NAMALWA (cell line): ENCODE data around the gene PDXK.
A peak's percentile ranks its signal among the peaks of the same experiment; 100 is the strongest.

Source experiments
- DNase-seq: peaks from one replicate; pipeline ENCODE4 v3.0.0-alpha.2; 2015; ENCODE audit warnings: low spot score

PDXK gene

DNA sequence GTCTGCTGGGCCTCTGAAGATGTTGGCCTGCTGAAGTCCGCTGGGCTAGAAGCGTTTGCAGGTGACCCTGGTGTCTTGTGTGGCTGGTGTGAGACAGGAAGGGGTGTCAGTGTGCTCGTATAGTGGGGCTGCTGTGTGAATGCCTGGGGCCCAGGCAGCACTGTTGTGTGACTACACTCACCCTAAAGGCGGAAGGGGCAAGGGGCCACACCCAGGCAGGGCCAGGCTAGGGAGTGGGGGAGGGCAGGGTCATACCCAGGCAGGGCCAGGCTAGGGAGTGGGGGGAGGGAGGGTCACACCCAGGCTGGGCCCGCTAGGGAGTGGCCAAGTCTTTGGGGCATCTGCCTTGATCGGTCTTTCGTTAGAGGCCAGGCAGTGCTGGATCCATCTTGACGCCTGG lies 25.0 kb downstream of the PDXK start:
- no peak for DNase-seq

DNA sequence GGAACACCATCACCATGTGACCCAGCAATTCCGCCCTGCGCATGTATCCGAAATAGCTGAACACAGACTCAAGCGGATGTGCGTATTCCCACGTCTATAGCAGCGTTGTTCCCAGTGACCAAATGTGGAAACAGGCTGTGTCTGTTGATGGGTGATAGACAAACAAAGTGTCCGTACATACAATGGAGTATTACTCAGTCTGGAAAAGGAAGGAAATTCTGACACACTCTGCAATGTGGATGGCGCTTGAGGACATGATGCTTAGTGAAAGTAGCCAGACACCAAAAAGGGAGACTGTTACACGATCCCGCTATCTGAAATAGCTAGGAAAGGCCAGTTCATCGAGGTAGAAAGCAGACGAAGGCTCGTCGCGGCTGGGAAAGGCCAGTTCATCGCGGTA lies 25.8 kb downstream of the PDXK start:
- DNase-seq = no peak

DNA sequence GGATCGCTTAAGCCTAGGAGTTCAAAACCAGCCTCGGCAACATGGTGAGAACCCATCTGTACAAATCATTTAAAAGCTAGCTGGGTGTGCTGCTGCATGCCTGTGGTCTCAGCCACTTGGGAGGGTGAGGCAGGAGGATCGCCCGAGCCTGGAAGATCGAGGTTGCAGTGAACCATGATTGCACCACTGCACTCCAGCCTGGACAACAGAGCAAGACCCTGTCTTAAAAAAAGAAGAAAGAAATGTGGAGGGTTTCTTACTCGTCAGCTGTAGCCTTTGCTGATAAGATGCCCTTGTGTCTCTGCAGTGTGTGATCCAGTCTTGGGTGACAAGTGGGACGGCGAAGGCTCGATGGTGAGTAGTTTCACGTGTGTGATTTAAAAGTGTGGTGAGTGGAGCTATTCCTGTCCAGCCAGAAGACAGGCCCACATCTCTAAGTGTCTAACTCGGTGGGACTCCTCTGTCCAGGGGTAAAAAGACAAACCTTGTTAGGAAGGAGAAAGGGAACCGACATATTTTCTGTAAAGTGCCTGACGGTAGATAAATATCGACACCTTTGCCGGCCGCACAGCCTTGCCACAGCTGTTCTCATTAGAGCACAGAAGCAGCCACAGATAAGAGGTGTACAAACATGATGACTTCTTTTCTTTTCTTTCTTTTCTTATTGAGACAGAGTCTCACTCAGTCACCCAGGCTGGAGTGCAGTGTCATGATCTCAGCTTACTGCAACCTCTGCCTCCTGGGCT lies 27.0 kb downstream of the PDXK start:
- no peak for DNase-seq

DNA sequence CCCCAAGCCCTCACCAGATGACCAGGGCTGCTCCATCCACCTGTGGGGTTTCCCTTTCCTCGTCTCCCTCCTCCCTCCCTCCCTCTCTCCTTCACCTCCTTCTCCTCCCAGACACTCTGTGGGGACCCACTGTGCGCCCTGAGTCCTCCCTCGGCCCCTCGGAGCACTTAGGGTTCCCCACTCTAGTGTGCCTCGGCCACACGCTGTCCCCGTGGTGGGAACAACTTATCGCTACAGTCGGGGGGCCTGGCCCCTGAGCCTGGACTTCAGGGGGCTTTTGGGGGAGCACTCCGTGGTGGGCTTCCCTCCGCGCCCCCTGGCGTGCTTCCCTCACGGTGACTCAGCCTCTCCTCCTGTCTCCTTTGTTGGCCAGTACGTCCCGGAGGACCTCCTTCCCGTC lies 29.7 kb downstream of the PDXK start:
- no peak for DNase-seq

DNA sequence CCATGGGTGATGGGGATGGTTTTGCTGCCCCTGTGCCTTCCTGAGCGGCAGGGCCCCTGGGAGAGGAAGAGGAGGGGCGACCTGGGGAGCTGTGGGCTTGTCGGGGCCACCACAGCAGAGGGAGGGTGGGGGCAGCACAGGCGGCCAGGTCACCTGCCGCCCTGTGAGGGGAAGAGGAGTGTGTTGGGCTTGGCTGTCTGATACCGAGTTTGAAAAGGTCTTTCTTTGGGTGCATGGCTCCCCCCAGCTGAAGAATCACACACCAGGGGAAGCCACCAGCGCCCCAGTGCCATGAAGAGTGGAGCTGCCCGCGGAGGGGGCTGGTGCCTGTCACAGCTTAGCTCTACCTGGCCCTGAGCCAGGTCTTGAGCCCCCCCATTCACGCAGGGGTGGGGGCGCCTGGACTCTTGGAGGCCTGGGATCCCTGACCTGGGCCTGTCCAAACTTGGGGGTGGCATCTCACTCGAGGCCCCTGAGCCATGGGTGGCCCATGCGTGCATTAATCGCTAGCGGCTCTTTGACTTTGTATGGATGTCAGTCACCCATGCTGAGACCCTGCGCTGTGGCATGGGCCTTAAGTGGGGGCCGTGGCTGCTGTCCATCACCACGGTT lies 30.8 kb downstream of the PDXK start:
- DNase-seq = no peak

DNA sequence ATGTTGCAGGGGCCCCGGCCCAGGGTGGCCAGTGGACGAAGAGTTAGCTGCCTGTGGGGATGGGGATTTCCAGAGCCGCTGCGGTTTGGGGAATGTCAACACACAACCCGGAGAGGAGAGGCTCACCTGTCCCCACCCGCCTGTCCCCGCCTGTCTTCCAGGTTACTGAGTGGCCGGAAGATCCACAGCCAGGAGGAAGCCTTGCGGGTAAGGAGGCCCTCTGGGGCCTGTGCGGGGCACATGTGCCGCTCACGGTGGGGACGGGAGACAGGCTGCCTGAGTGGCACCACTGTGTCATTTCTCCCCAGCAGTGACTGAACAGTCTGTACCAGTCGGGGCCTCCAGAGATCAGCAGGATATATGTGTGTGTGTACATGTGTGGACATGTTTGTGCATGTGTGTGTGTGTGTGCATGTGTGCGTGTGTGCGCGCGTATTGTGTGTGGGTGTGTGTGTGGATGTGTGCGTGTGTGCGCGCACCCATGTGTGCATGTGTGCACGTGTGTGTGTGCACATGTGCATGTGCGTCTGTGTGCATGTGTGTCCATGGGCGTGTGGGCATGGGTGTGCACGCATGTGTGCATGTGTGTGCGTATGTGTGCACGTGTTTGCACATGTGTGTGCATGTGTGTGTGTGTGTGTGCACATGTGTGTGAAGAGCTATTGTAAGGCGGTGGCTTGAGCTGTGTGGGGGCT lies 31.6 kb downstream of the PDXK start:
- no peak for DNase-seq

DNA sequence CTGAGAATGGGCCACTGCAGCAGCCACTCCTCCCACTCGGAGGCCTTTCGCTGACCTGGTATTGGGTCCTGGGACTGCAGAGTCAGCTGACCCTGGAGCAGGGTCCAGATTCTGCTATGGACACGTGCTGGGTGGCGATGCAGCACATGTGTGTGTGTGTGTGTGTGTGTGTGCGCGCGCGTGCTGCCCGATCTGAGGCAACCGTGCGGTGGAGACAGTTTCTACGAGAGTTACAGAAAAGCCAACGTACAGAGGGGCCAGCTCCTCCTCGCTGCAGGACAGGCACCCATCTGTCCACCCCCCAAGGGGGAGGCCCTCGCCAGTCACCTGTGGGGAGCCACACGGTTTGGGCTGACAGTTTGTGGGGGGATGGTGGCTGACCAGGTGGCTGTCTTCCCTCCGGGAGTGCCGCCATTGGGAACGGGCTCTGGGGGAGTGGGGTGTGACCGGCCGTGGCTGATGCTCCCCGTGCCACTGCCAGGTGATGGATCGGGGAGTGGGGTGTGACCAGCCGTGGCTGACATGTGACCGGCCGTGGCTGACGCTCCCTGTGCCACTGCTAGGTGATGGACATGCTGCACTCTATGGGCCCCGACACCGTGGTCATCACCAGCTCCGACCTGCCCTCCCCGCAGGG lies 33.1 kb downstream of the PDXK start:
- DNase-seq = no peak

DNA sequence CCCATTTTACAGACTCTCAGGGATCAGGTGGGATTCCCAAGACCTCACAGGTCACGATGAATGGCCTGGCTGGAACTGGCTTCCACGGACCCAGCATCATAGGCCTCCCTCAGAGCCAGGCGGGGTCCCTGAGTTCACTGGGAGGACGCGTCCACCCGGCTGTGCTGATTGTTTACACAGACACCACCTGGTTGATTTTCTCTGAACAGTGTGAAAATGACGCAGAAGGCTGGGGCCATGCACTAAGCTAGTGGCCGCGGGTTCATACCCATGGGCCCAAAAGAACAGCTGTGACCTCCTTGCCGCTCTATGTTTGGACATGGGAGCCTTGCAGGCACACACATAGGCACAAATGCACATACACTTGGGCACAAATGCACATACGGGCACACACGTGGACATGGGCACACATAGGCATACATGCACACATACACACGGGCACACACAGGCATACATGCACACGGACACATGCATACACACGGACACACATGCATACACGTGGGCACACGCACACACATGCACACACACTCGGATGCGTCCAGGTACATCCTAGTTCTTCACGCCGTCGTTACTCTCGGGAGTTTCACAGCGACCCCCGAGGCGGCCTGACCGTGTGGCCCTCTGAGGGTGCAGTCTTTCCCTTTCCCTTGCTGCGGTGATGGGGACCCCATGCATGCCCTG lies 34.0 kb downstream of the PDXK start:
- DNase-seq = no peak

DNA sequence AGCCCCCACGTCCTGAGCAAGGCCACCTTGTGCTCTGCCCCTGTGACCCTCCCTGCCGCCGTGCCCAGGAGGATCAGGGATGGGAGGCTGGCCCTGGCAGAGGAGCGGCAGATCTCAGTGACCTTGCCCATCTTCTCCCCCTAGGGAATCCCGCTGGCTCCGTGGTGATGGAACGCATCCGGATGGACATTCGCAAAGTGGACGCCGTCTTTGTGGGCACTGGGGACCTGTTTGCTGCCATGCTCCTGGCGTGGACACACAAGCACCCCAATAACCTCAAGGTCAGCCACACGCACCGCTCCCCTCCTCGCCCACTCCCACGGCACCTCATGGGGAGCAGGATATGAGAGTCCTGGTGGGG lies 34.5 kb downstream of the PDXK start:
- DNase-seq = no peak

DNA sequence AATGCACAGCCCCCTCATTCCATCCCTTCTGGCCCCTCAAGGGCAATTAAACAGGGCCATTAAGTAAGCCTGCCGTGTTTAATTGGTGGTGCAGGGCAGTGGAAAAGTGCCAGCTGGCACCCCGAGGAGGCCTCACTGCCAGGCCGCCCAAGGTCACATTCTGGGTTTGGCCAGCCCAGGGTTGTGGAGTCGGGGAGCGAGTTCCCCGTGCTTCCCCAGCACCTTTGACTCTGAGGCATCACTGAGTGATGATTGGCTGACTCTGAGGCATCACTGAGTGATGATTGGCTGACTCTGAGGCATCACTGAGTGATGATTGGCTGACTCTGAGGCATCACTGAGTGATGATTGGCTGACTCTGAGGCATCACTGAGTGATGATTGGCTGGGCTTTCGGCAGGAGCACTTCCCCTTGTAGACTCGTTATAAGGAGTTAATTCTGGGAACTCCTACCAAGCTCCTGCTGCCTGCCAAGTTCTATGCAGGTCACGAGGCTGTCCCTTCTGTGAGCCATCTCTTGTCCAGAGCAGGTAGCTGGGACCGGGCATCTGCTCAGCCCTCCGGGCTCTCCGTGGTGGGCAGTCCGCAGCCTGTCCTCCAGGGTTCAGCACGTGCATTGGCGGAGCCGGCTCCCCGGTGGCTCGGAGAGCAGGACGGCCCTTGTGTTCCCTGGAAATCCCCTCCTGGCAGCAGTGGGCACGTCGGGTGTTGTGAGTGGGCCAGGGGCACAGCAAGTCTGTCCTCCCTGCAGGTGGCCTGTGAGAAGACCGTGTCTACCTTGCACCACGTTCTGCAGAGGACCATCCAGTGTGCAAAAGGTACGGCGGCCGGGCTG lies 36.2 kb downstream of the PDXK start:
- peak; percentile 52 for DNase-seq

DNA sequence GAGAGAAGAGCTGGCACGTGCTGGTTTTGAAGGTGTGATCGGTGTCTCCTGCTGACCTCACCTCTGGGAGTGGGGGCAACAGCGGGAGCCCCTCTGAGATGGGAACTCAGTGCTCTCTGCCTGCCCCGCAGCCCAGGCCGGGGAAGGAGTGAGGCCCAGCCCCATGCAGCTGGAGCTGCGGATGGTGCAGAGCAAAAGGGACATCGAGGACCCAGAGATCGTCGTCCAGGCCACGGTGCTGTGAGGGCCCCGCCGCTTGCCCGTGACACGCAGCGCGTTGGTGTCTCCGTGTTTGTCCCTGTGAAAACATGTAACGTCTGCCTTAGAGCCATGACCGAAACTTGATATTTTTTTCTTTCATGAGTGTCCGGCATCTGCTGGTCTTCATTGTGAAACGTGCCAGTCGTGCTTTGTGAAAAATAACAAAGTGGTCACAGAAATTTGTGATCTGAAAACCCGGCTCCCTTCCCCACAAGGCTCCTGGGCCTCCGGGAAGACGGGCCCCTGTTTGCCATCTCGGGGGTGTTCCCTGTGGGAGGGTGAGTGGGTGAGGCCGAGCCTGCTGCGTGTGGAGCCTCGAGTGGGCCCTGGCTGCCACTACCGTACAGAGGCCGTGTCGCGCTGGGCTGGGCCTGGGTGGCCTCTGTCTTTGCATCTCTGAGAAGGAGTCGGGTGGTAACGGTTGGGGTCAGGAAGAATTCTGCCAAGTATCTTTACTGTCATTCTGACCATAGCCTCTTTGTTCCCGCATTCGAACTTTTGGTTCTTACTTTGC lies 37.1 kb downstream of the PDXK start:
- DNase-seq = no peak

DNA sequence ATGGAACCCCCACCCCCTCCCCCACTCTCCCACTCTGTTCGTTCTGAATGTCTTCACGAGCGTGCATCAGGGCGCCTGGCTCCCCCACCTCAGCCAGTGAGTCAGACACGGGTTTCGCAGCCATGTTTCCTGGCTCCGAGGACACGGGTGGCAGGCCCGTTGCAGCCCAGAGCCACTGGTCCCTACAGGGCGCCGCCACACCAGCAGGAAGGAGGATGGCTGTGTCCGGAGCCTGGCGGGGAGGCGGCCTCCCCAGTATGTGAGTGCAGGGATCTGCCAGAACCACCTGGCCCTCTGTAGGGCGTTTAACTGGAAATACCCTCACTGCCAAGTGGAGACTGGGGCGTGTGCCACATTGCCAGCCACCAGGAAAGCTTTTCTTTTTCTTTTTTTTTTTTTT lies 38.7 kb downstream of the PDXK start:
- no peak for DNase-seq

DNA sequence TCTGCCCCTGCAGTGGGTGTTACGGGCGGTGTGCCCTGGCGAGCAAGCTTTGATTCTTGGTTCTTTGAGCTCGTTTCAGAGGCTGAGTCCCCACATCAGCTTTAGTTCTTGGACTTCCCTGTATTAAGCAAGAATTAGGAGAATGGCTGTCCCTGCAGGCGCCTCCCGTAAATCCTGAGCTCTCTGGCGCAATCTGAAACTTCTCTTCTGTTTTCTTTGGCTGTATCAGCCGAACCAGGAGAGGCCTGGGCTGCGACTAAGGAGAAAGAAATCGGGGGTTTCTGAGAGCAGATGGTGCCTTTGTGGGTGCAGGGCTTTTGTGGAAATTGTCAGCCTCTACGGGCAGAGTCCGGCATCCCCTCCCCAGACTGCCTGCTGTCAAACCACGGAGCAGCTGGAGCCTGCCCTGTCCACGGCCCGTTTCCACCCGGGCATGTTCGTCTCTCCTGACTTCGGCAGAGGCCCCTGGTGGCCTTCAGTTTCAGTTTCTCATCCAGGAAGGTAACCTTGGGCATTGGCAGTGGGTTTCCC lies 39.2 kb downstream of the PDXK start:
- no peak for DNase-seq

DNA sequence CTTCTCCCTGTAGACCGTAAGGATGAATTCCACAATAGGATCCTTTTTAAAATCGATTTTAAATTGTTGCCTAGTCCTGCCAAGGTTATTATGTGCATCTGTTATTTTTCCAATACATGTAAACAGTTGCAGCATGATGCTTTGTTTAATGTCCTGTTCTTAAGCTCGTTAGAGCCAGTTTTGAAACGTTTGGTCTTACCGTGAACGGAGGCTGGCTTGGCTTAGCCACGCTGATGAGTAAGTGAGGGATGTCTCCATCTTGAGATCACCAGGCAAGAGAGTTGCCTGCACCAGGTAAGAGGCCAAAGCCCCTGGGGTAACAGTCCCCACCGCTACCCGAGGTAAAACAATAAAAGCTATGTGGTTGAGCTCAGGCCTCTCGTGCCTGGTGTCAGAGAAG lies 39.9 kb downstream of the PDXK start:
- DNase-seq = no peak

DNA sequence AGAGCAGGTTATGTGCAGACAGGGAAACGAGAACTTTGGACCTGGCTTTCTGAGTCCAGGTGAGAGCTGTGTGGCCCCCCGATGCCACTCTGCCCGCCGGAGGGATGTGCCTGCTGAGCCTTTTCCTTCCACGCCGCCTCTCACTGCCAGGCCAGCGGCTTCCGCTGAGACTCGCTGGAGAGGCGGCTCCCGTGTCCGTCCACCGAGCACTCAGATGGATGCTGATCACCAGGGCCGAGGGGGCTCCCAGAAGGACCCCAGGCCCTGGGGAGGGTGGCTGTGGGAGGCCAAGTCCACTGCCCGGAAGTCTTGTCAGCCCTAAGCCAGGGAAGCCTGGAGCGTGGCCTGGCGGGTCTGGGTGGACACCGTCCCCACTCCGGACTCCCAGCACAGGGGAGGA lies 40.7 kb downstream of the PDXK start:
- DNase-seq = no peak

DNA sequence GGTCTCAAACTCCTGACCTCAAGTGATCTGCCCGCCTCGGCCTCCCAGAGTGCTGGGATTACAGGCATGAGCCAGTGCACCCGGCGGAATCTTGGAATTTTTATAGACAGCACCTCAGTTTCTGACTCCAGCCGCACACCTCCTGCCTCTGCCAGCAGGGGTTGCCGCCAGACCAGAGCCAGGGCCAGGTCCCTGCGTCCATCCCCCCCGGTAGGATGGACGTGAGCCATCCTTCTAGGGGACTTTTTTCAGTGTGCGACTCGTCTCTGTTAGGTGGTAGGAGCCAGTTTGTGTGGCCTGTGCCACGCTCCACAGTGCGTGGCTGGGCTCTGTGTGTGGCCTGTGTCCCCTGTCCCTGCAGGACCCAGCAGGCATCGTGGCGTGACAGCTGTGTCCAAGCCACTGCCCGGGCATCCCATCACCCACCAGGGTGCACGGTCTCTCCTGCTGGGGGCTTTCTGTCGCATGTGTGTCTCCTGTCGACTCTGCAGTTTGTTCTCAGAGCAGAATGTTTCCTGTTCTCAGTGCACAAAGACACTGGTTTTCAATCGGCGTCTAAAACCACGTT lies 41.5 kb downstream of the PDXK start:
- no peak for DNase-seq

DNA sequence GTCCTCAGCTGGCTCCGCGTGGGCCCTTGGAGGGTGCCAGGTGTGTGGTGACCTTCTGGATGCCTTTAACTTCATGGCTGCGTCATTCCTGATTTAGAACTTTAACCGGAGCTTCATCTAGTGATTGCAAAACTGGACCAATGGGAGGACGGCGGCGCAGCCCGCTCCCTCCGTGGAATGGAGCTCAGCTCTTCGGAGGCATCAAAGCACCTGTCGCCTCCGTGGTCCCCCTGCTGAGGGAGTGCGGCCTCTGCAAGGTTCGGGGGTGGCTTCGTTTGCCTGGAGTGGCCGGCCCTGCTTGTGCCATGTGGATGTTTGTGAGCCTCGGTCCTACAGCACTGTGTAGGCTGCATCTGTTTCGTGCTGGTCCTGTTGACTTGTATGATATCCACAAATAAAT lies 43.0 kb downstream of the PDXK start:
- DNase-seq = no peak

DNA sequence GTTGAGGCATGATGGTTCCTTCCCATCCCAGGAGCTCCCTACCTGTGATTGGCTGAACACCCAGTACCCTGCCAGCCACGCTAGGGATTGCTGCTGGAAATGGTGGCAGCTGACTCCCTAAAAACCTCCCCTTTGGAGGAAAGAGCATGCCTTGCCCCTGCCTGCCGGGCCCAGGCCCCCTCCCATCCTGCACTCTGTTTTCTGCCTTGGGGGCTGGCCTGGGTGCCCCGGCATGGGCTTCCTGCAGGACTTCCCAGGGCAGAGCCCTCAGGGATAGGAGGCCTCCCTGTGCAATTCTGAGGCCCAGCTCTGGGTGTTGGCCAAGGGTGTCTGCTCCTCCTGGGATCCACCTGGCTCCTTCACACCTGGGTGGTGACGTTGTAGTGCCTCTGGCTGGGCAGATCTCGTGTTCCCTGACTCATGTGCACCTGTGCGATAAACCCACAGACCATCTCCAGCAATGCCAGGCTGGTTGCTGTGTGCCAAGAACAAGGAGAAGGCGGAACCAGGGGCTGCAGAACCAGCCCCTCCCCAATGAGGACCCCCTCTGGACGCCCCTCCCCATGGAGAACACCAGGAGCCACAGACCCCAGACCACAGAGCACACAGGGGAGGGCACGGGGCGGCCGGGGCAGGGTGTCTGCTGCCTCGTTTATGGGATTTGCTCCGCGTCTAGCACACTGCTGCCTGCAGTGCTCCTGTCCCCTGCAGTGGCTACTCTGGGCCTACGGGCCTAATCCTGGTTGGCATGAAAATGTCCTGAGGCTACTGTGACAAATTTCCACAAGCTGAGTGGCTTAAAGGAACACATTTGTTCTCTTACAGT lies 43.6 kb downstream of the PDXK start:
- DNase-seq = no peak

DNA sequence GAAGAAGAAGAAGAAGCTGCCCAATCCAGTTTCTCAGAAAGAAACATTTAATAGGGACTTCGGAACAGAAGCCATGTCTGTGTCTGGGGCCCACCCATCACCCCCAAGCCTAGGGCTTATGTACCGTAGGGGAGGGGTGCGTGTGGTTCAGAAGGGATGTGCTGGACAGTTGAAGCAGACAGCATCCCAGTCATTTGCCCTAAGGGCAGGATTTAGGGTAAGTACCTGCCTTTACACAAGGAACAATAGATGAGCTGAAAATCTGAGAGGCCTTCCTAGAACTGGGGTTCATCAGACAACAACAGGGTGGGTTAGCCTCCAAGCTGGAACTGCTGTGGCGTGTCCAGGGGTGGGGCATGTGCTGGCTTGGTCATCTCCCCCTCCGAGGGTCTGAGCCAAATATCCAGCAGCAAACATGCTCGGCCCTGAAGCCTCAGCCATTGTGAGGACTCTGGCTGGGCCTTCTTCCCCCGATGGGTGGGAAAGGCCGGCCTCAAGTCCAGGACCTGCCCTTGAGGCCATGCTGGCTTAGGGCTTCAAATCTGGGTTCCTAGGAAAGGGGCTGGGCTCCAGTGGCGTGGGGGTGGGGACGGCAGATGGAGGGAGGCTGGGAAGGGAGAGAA lies 45.1 kb downstream of the PDXK start:
- no peak for DNase-seq
